SK-N-SH (cell line): ENCODE results near the gene MBD6. TPM values are rescaled to one million over a fixed set of nuclear protein-coding genes. Genes with fewer than 3 reads are reported as not detected.

Experiments used
- CTCF ChIA-PET: fragments of 300-600, 350-600 bp; formaldehyde crosslinking; extraction: SDS; loops from one replicate; lab custom pipeline; 2021; lab: Yijun Ruan, JAX
- POLR2A ChIA-PET: fragments of 350-600 bp; sonication (Branson Sonifier 250); formaldehyde crosslinking; extraction: SDS; loops from one replicate; lab custom pipeline; 2020; ENCODE audit warnings: antibody characterized with exemption, inconsistent platforms; lab: Yijun Ruan, JAX
- DNase-seq: peaks from one replicate; pipeline ENCODE4 v3.0.0; 2012
- H2AFZ ChIP-seq: fragments of 200-600 bp; sonication (generic); 2 replicates; pipeline ENCODE4 v1.8.1; 2016; ENCODE audit warnings: antibody characterized with exemption, mild to moderate bottlenecking, low read depth
- H3F3A ChIP-seq: fragments of 200-600 bp; sonication (generic); replicated peaks from 2 replicates; pipeline ENCODE3; 2016; ENCODE audit warnings: antibody characterized with exemption, mild to moderate bottlenecking; ENCODE audit not compliant: insufficient read depth
- H3K27ac ChIP-seq, 2 experiments: fragments of 200-500 bp in 1 of 2; fragments of 200-600 bp in 1 of 2; sonication (Bioruptor generic) in 1 of 2; sonication (generic), shearing (Covaris generic) in 1 of 2; 2 replicates each; pipeline versions ENCODE4 v1.5.1 to v1.6.1; 2014 to 2016; ENCODE audit warnings: low read depth in 2 of 2, inconsistent platforms in 1 of 2, low read length in 1 of 2, mild to moderate bottlenecking in 1 of 2, mixed read lengths in 1 of 2
- H3K27me3 ChIP-seq: fragments of 200-600 bp; sonication (generic), shearing (Covaris generic); 2 replicates; pipeline ENCODE4 v1.6.1; 2016; ENCODE audit warnings: mixed run types; ENCODE audit not compliant: insufficient read depth
- H3K36me3 ChIP-seq, 2 experiments: fragments of 200-500 bp in 1 of 2; fragments of 200-600 bp in 1 of 2; sonication (Bioruptor generic) in 1 of 2; sonication (generic) in 1 of 2; replicated peaks in 1 of 2; 2 replicates each; pipeline versions ENCODE3 to v1.5.1; 2014 to 2016; ENCODE audit warnings: low read length in 1 of 2, mild to moderate bottlenecking in 1 of 2; ENCODE audit not compliant: insufficient read depth in 2 of 2, control insufficient read depth in 1 of 2
- H3K4me1 ChIP-seq, 2 experiments: fragments of 200-500 bp in 1 of 2; fragments of 200-600 bp in 1 of 2; sonication (Bioruptor generic) in 1 of 2; sonication (generic), shearing (Covaris generic) in 1 of 2; 2 replicates each; pipeline versions ENCODE4 v1.5.1 to v1.6.1; 2014 to 2016; ENCODE audit warnings: low read depth in 1 of 2, low read length in 1 of 2, mixed run types in 1 of 2; ENCODE audit not compliant: insufficient read depth in 2 of 2, control insufficient read depth in 1 of 2
- H3K4me2 ChIP-seq: fragments of 200-600 bp; sonication (generic), shearing (Covaris generic); 2 replicates; pipeline ENCODE4 v1.6.1; 2017; ENCODE audit warnings: mixed run types
- H3K4me3 ChIP-seq, 2 experiments: fragments of 200-500 bp in 1 of 2; fragments of 200-600 bp in 1 of 2; sonication (Bioruptor generic) in 1 of 2; sonication (generic), shearing (Covaris generic) in 1 of 2; 2 replicates each; pipeline versions ENCODE4 v1.5.1 to v1.8.1; 2014 to 2016; ENCODE audit warnings: low read depth in 2 of 2, inconsistent platforms in 1 of 2, low read length in 1 of 2, mild to moderate bottlenecking in 1 of 2, mixed read lengths in 1 of 2, moderate library complexity in 1 of 2
- H3K79me2 ChIP-seq: fragments of 200-600 bp; sonication (generic); 2 replicates; pipeline ENCODE4 v1.8.1; 2017; ENCODE audit warnings: mild to moderate bottlenecking; ENCODE audit not compliant: insufficient read depth
- H3K9ac ChIP-seq: fragments of 200-600 bp; sonication (generic); 2 replicates; pipeline ENCODE4 v1.6.1; 2017; ENCODE audit warnings: mixed run types
- H3K9me2 ChIP-seq: fragments of 200-600 bp; sonication (generic); 2 replicates; pipeline ENCODE4 v1.6.1; 2017; ENCODE audit warnings: mixed run types
- H3K9me3 ChIP-seq: fragments of 200-600 bp; sonication (generic); 2 replicates; pipeline ENCODE4 v1.6.1; 2017; ENCODE audit warnings: mixed run types, mild to moderate bottlenecking, moderate library complexity
- H4K20me1 ChIP-seq: fragments of 200-600 bp; sonication (generic); 2 replicates; pipeline ENCODE4 v1.6.1; 2017; ENCODE audit warnings: mild to moderate bottlenecking, mixed run types; ENCODE audit not compliant: insufficient read depth
- CHD2 ChIP-seq: fragments of 150-350 bp; IDR thresholded peaks from 2 replicates; pipeline ENCODE4 v1.6.1; 2018; ENCODE audit warnings: low read length; ENCODE audit not compliant: partially characterized antibody
- CTCF ChIP-seq: fragments of 200-600 bp; sonication (generic); IDR thresholded peaks from 2 replicates; pipeline ENCODE4 v1.6.1; 2017; ENCODE audit warnings: antibody characterized with exemption, mild to moderate bottlenecking, moderate library complexity
- EZH2phosphoT487 ChIP-seq: fragments of 200-600 bp; sonication (generic); IDR thresholded peaks from 2 replicates; pipeline ENCODE4 v1.6.1; 2017; ENCODE audit warnings: low read depth, mixed run types, mild to moderate bottlenecking, antibody characterized with exemption, moderate library complexity, borderline replicate concordance
- FOXM1 ChIP-seq: IDR thresholded peaks from 2 replicates; pipeline ENCODE4 v1.4.0; 2012; ENCODE audit warnings: low read depth, mild to moderate bottlenecking
- IRF3 ChIP-seq: fragments of 150-350 bp; IDR thresholded peaks from 2 replicates; pipeline ENCODE4 v1.6.1; 2016; ENCODE audit warnings: mild to moderate bottlenecking, low read depth, low read length
- JUND ChIP-seq: IDR thresholded peaks from 2 replicates; pipeline ENCODE4 v1.4.0; 2012
- MEF2A ChIP-seq: IDR thresholded peaks from 2 replicates; pipeline ENCODE4 v1.4.0; 2012; ENCODE audit warnings: low read depth, borderline replicate concordance
- NFIC ChIP-seq: IDR thresholded peaks from 2 replicates; pipeline ENCODE4 v1.4.0; 2012; ENCODE audit warnings: borderline replicate concordance
- POLR2AphosphoS5 ChIP-seq: IDR thresholded peaks from 2 replicates; pipeline ENCODE4 v1.6.1; 2012; ENCODE audit warnings: low read depth, low read length
- RAD21 ChIP-seq: IDR thresholded peaks from 2 replicates; pipeline ENCODE4 v1.6.1; 2012; ENCODE audit warnings: mild to moderate bottlenecking, low read length
- RCOR1 ChIP-seq: fragments of 150-350 bp; IDR thresholded peaks from 2 replicates; pipeline ENCODE4 v1.6.1; 2017; ENCODE audit warnings: antibody characterized with exemption, low read length
- REST ChIP-seq: IDR thresholded peaks from 2 replicates; pipeline ENCODE4 v1.6.1; 2012; ENCODE audit warnings: mild to moderate bottlenecking, low read depth, low read length, moderate library complexity
- RXRA ChIP-seq: IDR thresholded peaks from 2 replicates; pipeline ENCODE4 v1.4.0; 2012; ENCODE audit warnings: low read depth, mild to moderate bottlenecking, borderline replicate concordance
- SIN3A ChIP-seq: IDR thresholded peaks from 2 replicates; pipeline ENCODE4 v1.6.1; 2012; ENCODE audit warnings: low read depth, mild to moderate bottlenecking, low read length, moderate library complexity, borderline replicate concordance
- SMC3 ChIP-seq: IDR thresholded peaks from 2 replicates; pipeline ENCODE4 v1.6.1; 2012; ENCODE audit warnings: low read depth, low read length, improper control_type of control experiment
- TCF12 ChIP-seq: IDR thresholded peaks from 2 replicates; pipeline ENCODE4 v1.4.0; 2012
- TEAD4 ChIP-seq: IDR thresholded peaks from 2 replicates; pipeline ENCODE4 v1.4.0; 2012; ENCODE audit warnings: mild to moderate bottlenecking, borderline replicate concordance; ENCODE audit not compliant: insufficient read depth
- WGBS: methylation state at CpG from one replicate; pipeline ENCODE4 v1.1.6; 2017; ENCODE audit warnings: low lambda C conversion rate; 5-methylcytosine and 5-hydroxymethylcytosine counted together
- polyA plus RNA-seq, 3 experiments: library from polyadenylated mRNA; depleted of rRNA; stranded (reverse); fragments of >200 nt; gene quantifications; 2 replicates each; pipeline ENCODE4 v1.2.3, GENCODE V29; 2012

Gene MBD6
- polyA plus RNA-seq, 1 of the 3 experiments (the other 2 are of a cell fraction): 8.6 TPM

GRCh38 chr12:57490126-57490525, 32.5 kb upstream of the MBD6 start:
- peaks cover 40% of the 10 kb centered on the region for H3K79me2 ChIP-seq
- no peaks in the 10 kb centered on the region for H3K9me3 ChIP-seq
- H4K20me1 ChIP-seq: 0 out of 2 replicates have a peak, but pooled peaks cover 4% of the 10 kb centered on the region
- WGBS: 92% methylated on average over 3 of the region's 4 CpGs
- no peaks in the 10 kb centered on the region for H3K9me2 ChIP-seq
- H3K4me3 ChIP-seq: no peak overlapping the region
- H3K4me2 ChIP-seq: no peak overlapping the region; the same call in 1 of the 2 replicates
- no peak for TF ChIP-seq NFIC
- no peak for TF ChIP-seq RCOR1
- TF ChIP-seq REST: no peak
- TF ChIP-seq RXRA: no peak
- no peak for TF ChIP-seq SIN3A
- no peak for TF ChIP-seq FOXM1
- TF ChIP-seq CHD2: no peak
- no peak for TF ChIP-seq SMC3
- no peak for TF ChIP-seq EZH2phosphoT487
- TF ChIP-seq TCF12: no peak
- TF ChIP-seq TEAD4: no peak
- TF ChIP-seq, all 33 proteins: peak for 0
- Histone ChIP-seq H3K27ac (no peak overlapping the region; a peak in 1 of 4 replicates), H2AFZ (no peak overlapping the region), H3F3A (peaks cover 7% of the 10 kb centered on the region), H3K36me3 (peaks cover 33 to 50% of the 10 kb centered on the region in 2 experiments), H3K9ac (no peak overlapping the region), H3K27me3 (no peaks in the 10 kb centered on the region), H3K4me1 (peaks cover 6 to 9% of the 10 kb centered on the region in 2 experiments; a peak in 3 of 4 replicates)
- ChIA-PET POLR2A (interaction anchor here (0.6 kb wide), 1 partner anchor 181 kb away, joined by 4 read pairs; no protein-coding TSS in a partner anchor), CTCF (interaction anchor here (6.1 kb wide), 1 partner anchor 28 kb away, joined by 28 read pairs; no protein-coding TSS in a partner anchor)
- no peak for DNase-seq

- H4K20me1 ChIP-seq: 0 out of 2 replicates have a peak, but pooled peaks cover 4% of the 10 kb centered on the region
- H3K9ac ChIP-seq: no peak overlapping the region
- H3K27me3 ChIP-seq: no peaks in the 10 kb centered on the region
- H3K4me3 ChIP-seq: no peak overlapping the region
- no peak overlapping the region for H3K27ac ChIP-seq
- CTCF ChIA-PET: interaction anchor here (0.9 to 1.9 kb wide), 3 partner anchors 10 to 25 kb away, joined by 3 to 7 read pairs (median 3); no protein-coding TSS in a partner anchor
- 92% methylated on average over 15 of the region's 15 CpGs for WGBS
- no peak overlapping the region for H2AFZ ChIP-seq
- H3K4me1 ChIP-seq: peaks cover 6 to 9% of the 10 kb centered on the region in 2 experiments; a peak in 3 of 4 replicates
- peaks cover 40% of the 10 kb centered on the region for H3K79me2 ChIP-seq
- H3K36me3 ChIP-seq: peaks cover 37 to 54% of the 10 kb centered on the region in 2 experiments
- POLR2A ChIA-PET: interaction anchor here (1.6 kb wide), 1 partner anchor 28 kb away, joined by 4 read pairs; the partner anchor contains the start of gene DDIT3
- H3K4me2 ChIP-seq: no peak overlapping the region
- no peak for DNase-seq
- H3K9me3 ChIP-seq: no peaks in the 10 kb centered on the region
- H3F3A ChIP-seq: peaks cover 7% of the 10 kb centered on the region
- H3K9me2 ChIP-seq: no peaks in the 10 kb centered on the region
- TF ChIP-seq MEF2A (no peak), JUND (no peak), CTCF (peak; percentile 31; the same call in 1 of the 2 replicates), POLR2AphosphoS5 (no peak), IRF3 (no peak), RAD21 (no peak)
Observed at GRCh38 chr12:57491393-57492280, 31.0 kb upstream of the MBD6 start.
